HepG2 (cell line): ENCODE results near the gene ZNF48. TPM values are rescaled to one million over a fixed set of nuclear protein-coding genes. Genes with fewer than 3 reads are reported as not detected.

ENCODE experiments used
- ARNTL ChIP-seq: sonication (generic); formaldehyde crosslinking; IDR thresholded peaks from 2 replicates; pipeline ENCODE4 v1.4.0; 2020; ENCODE audit warnings: mild to moderate bottlenecking, missing genetic modification reagents
- BRD4 ChIP-seq: sonication (generic); formaldehyde crosslinking; IDR thresholded peaks from 2 replicates; pipeline ENCODE4 v1.4.0; 2020; ENCODE audit warnings: missing genetic modification reagents
- HHEX ChIP-seq: IDR thresholded peaks from 2 replicates; pipeline ENCODE4 v1.6.1; 2016; ENCODE audit warnings: control low read depth
- HMG20A ChIP-seq: IDR thresholded peaks from 2 replicates; pipeline ENCODE4 v1.6.1; 2016; ENCODE audit warnings: borderline replicate concordance
- KMT2A ChIP-seq: sonication (generic); formaldehyde crosslinking; IDR thresholded peaks from 2 replicates; pipeline ENCODE4 v1.4.0; 2020; ENCODE audit warnings: missing genetic modification reagents
- PHF5A ChIP-seq: IDR thresholded peaks from one replicate; pipeline ENCODE4 v1.6.1; 2018; ENCODE audit warnings: low read depth, missing genetic modification reagents; ENCODE audit not compliant: unreplicated experiment
- RBM22 ChIP-seq: fragments of 200-400 bp; formaldehyde crosslinking; optimal IDR thresholded peaks from 2 replicates; pipeline ENCODE3; 2017; ENCODE audit warnings: mild to moderate bottlenecking, low read length, moderate library complexity
- SOX5 ChIP-seq: IDR thresholded peaks from 2 replicates; pipeline ENCODE4 v1.6.1; 2016; ENCODE audit warnings: borderline replicate concordance
- TEAD3 ChIP-seq: optimal IDR thresholded peaks from 2 replicates; pipeline ENCODE3; 2016; ENCODE audit warnings: borderline replicate concordance
- ZBTB38 ChIP-seq: sonication (generic); formaldehyde crosslinking; IDR thresholded peaks from 2 replicates; pipeline ENCODE4 v1.5.1; 2020; ENCODE audit warnings: mild to moderate bottlenecking, missing genetic modification reagents
- ZHX2 ChIP-seq, 2 experiments: sonication (generic) in 1 of 2; formaldehyde crosslinking in 1 of 2; IDR thresholded peaks; 2 replicates each; pipeline versions ENCODE4 v1.6.1 to v1.9.0; 2014 to 2022; ENCODE audit warnings: antibody characterized with exemption in 1 of 2, borderline replicate concordance in 1 of 2, inconsistent platforms in 1 of 2, low read depth in 1 of 2, missing genetic modification reagents in 1 of 2
- ZNF256 ChIP-seq: sonication (generic); formaldehyde crosslinking; conservative IDR thresholded peaks from 2 replicates; pipeline ENCODE4 v1.4.0; 2020; ENCODE audit warnings: missing genetic modification reagents
- ZNF609 ChIP-seq: sonication (generic); formaldehyde crosslinking; IDR thresholded peaks from 2 replicates; pipeline ENCODE4 v1.4.0; 2020; ENCODE audit warnings: mild to moderate bottlenecking, missing genetic modification reagents, borderline replicate concordance
- ZNF879 ChIP-seq: sonication (generic); formaldehyde crosslinking; IDR thresholded peaks from 2 replicates; pipeline ENCODE4 v1.8.1; 2023; ENCODE audit warnings: missing genetic modification reagents
- polyA plus RNA-seq, 8 experiments: library from polyadenylated mRNA; depleted of rRNA in 3 of 8; stranded (reverse) in 7 of 8; unstranded in 1 of 8; fragments of >200 nt; fragmentation: Illumina TruSeq in 4 of 8; extraction: Trizol in 4 of 8; gene quantifications; 2 replicates each; pipeline versions ENCODE4 v1.2.1 to v1.2.3, GENCODE V29; 2011 to 2016; ENCODE audit warnings: low read depth in 4 of 8, missing spikeins in 1 of 8, mixed read lengths in 1 of 8; ENCODE audit not compliant: insufficient read depth in 1 of 8
- total RNA-seq, 5 experiments: library from RNA; depleted of rRNA; stranded (reverse); fragments of >200 nt; fragmentation: Illumina TruSeq; extraction: Trizol; gene quantifications; 2 replicates each; pipeline ENCODE4 v1.2.3, GENCODE V29; 2016; ENCODE audit warnings: low read depth in 1 of 5
- TF ChIP-seq, protein P1 (sequence below), 2 experiments: sonication (generic) in 1 of 2; formaldehyde crosslinking in 1 of 2; IDR thresholded peaks; 2 replicates each; pipeline versions ENCODE4 v1.4.0 to v1.6.1; 2018 to 2020; ENCODE audit warnings: missing genetic modification reagents in 2 of 2, borderline replicate concordance in 1 of 2, low read depth in 1 of 2, mild to moderate bottlenecking in 1 of 2, missing biosample characterization in 1 of 2
- TF ChIP-seq, protein P2 (sequence below): sonication (generic); formaldehyde crosslinking; IDR thresholded peaks from 2 replicates; pipeline ENCODE4 v1.5.1; 2020; ENCODE audit warnings: mild to moderate bottlenecking, missing genetic modification reagents, moderate library complexity

ZNF48 gene
- total and polyA plus RNA-seq, 2 of the 13 experiments (the other 11 are each of a cell fraction or from before 2014, with no cell fraction given): 9.9 to 12.3 TPM

DNA sequence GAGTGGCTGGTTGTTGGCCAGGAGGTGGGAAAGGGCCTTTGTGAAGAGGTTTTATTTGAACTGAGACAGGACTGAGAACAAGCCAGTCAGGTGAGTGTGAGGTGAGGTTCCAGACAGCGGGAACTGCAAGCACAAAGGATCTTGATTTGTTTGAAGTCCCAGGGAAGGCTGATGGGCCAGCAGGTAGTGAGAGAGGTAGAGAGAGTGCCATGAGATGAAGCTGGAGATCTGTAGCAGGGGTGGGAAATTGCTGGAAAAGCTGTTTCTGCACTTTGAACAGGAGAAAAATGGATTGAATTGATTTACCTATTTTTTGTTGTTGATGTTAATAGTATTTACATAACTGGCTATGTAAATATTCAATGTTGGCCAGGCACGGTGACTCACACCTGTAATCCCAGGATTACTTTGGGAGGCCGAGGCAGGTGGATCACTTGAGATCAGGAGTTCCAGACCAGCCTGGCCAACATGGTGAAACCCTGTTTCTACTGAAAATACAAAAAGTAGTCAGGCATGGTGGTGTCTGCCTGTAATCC, 42.4 kb downstream of the ZNF48 start (continued):
- 0 out of 2 replicates have a peak, but pooled peaks have one; percentile 17 for TF ChIP-seq ZHX2 (IDR thresholded peaks at IDR 0.05; ENCODE audit: low read depth)
- TF ChIP-seq ZHX2 (CRISPR knock-in tag; IDR thresholded peaks at IDR 0.05; ENCODE audit: borderline replicate concordance): no peak
- peak; percentile 63; the same call in 1 of the 2 replicates for TF ChIP-seq HHEX (CRISPR knock-in tag)
- TF ChIP-seq, protein P1, sequence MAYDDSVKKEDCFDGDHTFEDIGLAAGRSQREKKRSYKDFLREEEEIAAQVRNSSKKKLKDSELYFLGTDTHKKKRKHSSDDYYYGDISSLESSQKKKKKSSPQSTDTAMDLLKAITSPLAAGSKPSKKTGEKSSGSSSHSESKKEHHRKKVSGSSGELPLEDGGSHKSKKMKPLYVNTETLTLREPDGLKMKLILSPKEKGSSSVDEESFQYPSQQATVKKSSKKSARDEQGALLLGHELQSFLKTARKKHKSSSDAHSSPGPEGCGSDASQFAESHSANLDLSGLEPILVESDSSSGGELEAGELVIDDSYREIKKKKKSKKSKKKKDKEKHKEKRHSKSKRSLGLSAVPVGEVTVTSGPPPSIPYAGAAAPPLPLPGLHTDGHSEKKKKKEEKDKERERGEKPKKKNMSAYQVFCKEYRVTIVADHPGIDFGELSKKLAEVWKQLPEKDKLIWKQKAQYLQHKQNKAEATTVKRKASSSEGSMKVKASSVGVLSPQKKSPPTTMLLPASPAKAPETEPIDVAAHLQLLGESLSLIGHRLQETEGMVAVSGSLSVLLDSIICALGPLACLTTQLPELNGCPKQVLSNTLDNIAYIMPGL (CRISPR knock-in tag; IDR thresholded peaks at IDR 0.05; ENCODE audit: borderline replicate concordance in 1 of 2, low read depth in 1 of 2): 0 out of 4 replicates have a peak, but pooled peaks of 1 of the 2 experiments have one; percentile 32
- TF ChIP-seq PHF5A (CRISPR knock-in tag): peak; percentile 48
- no peak for TF ChIP-seq KMT2A (CRISPR knock-in tag)
- peak; percentile 60; the same call in 1 of the 2 replicates for TF ChIP-seq HMG20A (CRISPR knock-in tag)
- TF ChIP-seq BRD4 (CRISPR knock-in tag): no peak
- TF ChIP-seq, protein P2, sequence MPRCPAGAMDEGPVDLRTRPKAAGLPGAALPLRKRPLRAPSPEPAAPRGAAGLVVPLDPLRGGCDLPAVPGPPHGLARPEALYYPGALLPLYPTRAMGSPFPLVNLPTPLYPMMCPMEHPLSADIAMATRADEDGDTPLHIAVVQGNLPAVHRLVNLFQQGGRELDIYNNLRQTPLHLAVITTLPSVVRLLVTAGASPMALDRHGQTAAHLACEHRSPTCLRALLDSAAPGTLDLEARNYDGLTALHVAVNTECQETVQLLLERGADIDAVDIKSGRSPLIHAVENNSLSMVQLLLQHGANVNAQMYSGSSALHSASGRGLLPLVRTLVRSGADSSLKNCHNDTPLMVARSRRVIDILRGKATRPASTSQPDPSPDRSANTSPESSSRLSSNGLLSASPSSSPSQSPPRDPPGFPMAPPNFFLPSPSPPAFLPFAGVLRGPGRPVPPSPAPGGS: no peak
- peak; percentile 46 for TF ChIP-seq TEAD3 (CRISPR knock-in tag)
- TF ChIP-seq ZNF879 (CRISPR knock-in tag): no peak
- TF ChIP-seq ZNF256: no peak
- TF ChIP-seq ARNTL (CRISPR knock-in tag): no peak
- TF ChIP-seq ZNF609 (CRISPR knock-in tag): peak; percentile 90
- TF ChIP-seq ZBTB38 (CRISPR knock-in tag): no peak
- TF ChIP-seq SOX5 (CRISPR knock-in tag): peak; percentile 85
- no peak for TF ChIP-seq RBM22
